ENCODE data around the gene ZBTB20. TPM values are rescaled to one million over a fixed set of nuclear protein-coding genes. Genes with fewer than 3 reads are reported as not detected.

ZBTB20 gene
- polyA plus RNA-seq, 1 of the 3 experiments (the other 2 are of a cell fraction), result 0.43 TPM

DNA sequence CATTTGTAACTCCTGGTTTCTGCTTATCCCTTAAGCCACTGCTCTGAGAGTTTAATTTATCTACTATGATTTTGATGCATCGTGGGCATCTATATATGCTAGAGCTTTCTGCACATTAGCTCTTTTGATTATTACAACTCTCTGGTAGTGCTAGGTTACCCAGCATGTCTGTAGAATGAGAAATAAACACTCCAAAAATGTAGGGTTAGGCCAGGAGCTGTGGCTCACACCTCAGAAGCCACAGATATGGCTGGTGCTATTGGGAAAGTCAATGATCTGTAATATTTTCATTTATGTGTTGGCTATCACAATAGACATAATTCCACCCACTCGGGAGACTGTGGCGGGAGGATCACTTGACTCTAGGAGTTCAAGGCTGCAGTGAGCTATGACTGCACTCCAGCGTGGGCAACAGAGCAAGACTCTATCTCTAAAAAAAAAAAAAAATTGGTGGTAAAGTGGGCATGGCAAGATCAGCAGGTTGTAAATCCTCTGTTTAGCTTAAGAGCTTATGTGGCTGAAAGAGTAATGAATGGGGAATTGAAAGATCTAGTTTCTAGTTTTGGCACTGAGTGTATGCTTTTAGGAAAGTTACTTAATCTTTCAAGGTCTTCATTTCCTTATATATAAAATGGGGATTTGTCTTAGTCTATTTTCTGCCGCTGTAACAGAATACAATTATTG, 847.0 kb downstream of the ZBTB20 start:
- H2AFZ ChIP-seq (ENCODE audit: low read depth), result no peak overlapping the region
- H3K4me1 ChIP-seq (ENCODE audit: control insufficient read depth in 1 of 2, insufficient read depth in 2 of 2, low read depth in 1 of 2, low read length in 1 of 2), result no peaks in the 10 kb centered on the region; a peak in 1 of 4 replicates
- ChIA-PET POLR2A (no interaction called here), CTCF (interaction anchor here (1.0 kb wide), 1 partner anchor 14 kb away, joined by 3 read pairs; no protein-coding TSS in a partner anchor)
- 78% methylated on average over 5 of the region's 5 CpGs for WGBS (ENCODE audit: low lambda C conversion rate)
- no peaks in the 10 kb centered on the region for H3K9me3 ChIP-seq
- H3K79me2 ChIP-seq (ENCODE audit: insufficient read depth), result no peaks in the 10 kb centered on the region
- H3K36me3 ChIP-seq (replicated peaks in 1 of 2; ENCODE audit: control insufficient read depth in 1 of 2, insufficient read depth in 2 of 2, low read length in 1 of 2), result no peaks in the 10 kb centered on the region
- no peaks in the 10 kb centered on the region for H3F3A ChIP-seq (replicated peaks; ENCODE audit: insufficient read depth)
- no peak overlapping the region for H3K4me3 ChIP-seq (ENCODE audit: low read depth in 2 of 2, low read length in 1 of 2)
- H3K27me3 ChIP-seq (ENCODE audit: insufficient read depth), result no peaks in the 10 kb centered on the region; the same call in 1 of the 2 replicates
- H4K20me1 ChIP-seq (ENCODE audit: insufficient read depth), result no peaks in the 10 kb centered on the region
- H3K9me2 ChIP-seq, result no peaks in the 10 kb centered on the region
- H3K9ac ChIP-seq, result no peak overlapping the region
- TF ChIP-seq, protein P1, sequence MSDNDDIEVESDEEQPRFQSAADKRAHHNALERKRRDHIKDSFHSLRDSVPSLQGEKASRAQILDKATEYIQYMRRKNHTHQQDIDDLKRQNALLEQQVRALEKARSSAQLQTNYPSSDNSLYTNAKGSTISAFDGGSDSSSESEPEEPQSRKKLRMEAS (IDR thresholded peaks at IDR 0.05; ENCODE audit: low read depth), result no peak
- TF ChIP-seq SIN3A (IDR thresholded peaks at IDR 0.05; ENCODE audit: borderline replicate concordance, low read depth, low read length), result no peak
- no peak for TF ChIP-seq ELF1 (IDR thresholded peaks at IDR 0.05)
- no peak for TF ChIP-seq RXRA (IDR thresholded peaks at IDR 0.05; ENCODE audit: borderline replicate concordance, low read depth)
- TF ChIP-seq, protein P2, sequence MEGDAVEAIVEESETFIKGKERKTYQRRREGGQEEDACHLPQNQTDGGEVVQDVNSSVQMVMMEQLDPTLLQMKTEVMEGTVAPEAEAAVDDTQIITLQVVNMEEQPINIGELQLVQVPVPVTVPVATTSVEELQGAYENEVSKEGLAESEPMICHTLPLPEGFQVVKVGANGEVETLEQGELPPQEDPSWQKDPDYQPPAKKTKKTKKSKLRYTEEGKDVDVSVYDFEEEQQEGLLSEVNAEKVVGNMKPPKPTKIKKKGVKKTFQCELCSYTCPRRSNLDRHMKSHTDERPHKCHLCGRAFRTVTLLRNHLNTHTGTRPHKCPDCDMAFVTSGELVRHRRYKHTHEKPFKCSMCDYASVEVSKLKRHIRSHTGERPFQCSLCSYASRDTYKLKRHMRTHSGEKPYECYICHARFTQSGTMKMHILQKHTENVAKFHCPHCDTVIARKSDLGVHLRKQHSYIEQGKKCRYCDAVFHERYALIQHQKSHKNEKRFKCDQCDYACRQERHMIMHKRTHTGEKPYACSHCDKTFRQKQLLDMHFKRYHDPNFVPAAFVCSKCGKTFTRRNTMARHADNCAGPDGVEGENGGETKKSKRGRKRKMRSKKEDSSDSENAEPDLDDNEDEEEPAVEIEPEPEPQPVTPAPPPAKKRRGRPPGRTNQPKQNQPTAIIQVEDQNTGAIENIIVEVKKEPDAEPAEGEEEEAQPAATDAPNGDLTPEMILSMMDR (IDR thresholded peaks at IDR 0.05), result no peak
- TF ChIP-seq, protein P3, sequence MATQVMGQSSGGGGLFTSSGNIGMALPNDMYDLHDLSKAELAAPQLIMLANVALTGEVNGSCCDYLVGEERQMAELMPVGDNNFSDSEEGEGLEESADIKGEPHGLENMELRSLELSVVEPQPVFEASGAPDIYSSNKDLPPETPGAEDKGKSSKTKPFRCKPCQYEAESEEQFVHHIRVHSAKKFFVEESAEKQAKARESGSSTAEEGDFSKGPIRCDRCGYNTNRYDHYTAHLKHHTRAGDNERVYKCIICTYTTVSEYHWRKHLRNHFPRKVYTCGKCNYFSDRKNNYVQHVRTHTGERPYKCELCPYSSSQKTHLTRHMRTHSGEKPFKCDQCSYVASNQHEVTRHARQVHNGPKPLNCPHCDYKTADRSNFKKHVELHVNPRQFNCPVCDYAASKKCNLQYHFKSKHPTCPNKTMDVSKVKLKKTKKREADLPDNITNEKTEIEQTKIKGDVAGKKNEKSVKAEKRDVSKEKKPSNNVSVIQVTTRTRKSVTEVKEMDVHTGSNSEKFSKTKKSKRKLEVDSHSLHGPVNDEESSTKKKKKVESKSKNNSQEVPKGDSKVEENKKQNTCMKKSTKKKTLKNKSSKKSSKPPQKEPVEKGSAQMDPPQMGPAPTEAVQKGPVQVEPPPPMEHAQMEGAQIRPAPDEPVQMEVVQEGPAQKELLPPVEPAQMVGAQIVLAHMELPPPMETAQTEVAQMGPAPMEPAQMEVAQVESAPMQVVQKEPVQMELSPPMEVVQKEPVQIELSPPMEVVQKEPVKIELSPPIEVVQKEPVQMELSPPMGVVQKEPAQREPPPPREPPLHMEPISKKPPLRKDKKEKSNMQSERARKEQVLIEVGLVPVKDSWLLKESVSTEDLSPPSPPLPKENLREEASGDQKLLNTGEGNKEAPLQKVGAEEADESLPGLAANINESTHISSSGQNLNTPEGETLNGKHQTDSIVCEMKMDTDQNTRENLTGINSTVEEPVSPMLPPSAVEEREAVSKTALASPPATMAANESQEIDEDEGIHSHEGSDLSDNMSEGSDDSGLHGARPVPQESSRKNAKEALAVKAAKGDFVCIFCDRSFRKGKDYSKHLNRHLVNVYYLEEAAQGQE (IDR thresholded peaks at IDR 0.05; ENCODE audit: low read depth, low read length), result no peak
- TF ChIP-seq SMC3 (IDR thresholded peaks at IDR 0.05; ENCODE audit: low read depth, low read length), result no peak
- TF ChIP-seq, protein P4, sequence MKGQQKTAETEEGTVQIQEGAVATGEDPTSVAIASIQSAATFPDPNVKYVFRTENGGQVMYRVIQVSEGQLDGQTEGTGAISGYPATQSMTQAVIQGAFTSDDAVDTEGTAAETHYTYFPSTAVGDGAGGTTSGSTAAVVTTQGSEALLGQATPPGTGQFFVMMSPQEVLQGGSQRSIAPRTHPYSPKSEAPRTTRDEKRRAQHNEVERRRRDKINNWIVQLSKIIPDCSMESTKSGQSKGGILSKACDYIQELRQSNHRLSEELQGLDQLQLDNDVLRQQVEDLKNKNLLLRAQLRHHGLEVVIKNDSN (IDR thresholded peaks at IDR 0.05; ENCODE audit: borderline replicate concordance, low read depth), result no peak
- no peak for TF ChIP-seq GATA2 (CRISPR knock-in tag; IDR thresholded peaks at IDR 0.05)
- TF ChIP-seq, protein P5, sequence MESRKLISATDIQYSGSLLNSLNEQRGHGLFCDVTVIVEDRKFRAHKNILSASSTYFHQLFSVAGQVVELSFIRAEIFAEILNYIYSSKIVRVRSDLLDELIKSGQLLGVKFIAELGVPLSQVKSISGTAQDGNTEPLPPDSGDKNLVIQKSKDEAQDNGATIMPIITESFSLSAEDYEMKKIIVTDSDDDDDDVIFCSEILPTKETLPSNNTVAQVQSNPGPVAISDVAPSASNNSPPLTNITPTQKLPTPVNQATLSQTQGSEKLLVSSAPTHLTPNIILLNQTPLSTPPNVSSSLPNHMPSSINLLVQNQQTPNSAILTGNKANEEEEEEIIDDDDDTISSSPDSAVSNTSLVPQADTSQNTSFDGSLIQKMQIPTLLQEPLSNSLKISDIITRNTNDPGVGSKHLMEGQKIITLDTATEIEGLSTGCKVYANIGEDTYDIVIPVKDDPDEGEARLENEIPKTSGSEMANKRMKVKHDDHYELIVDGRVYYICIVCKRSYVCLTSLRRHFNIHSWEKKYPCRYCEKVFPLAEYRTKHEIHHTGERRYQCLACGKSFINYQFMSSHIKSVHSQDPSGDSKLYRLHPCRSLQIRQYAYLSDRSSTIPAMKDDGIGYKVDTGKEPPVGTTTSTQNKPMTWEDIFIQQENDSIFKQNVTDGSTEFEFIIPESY (IDR thresholded peaks at IDR 0.05; ENCODE audit: borderline replicate concordance, low read depth), result no peak
- TF ChIP-seq EP300 (IDR thresholded peaks at IDR 0.05; ENCODE audit: borderline replicate concordance in 1 of 2, low read depth in 1 of 2, low read length in 1 of 2), result no peak
- TF ChIP-seq, protein P6, sequence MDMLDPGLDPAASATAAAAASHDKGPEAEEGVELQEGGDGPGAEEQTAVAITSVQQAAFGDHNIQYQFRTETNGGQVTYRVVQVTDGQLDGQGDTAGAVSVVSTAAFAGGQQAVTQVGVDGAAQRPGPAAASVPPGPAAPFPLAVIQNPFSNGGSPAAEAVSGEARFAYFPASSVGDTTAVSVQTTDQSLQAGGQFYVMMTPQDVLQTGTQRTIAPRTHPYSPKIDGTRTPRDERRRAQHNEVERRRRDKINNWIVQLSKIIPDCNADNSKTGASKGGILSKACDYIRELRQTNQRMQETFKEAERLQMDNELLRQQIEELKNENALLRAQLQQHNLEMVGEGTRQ (IDR thresholded peaks at IDR 0.05; ENCODE audit: borderline replicate concordance, low read depth, low read length), result no peak
- no peak for TF ChIP-seq FOXM1 (IDR thresholded peaks at IDR 0.05; ENCODE audit: low read depth)
- TF ChIP-seq RCOR1 (IDR thresholded peaks at IDR 0.05; ENCODE audit: low read length), result no peak
- no peak for TF ChIP-seq NFIC (IDR thresholded peaks at IDR 0.05; ENCODE audit: borderline replicate concordance)
- no peak for TF ChIP-seq YY1 (IDR thresholded peaks at IDR 0.05; ENCODE audit: low read depth)
- H3K27ac ChIP-seq (ENCODE audit: low read depth in 2 of 2, low read length in 1 of 2), result no peak overlapping the region
- H3K4me2 ChIP-seq, result no peak overlapping the region
- no peak for DNase-seq

All from SK-N-SH (cell line).